IMR-90 (cell line): Measurements from ENCODE around the gene ZC3H8. TPM values are rescaled to one million over a fixed set of nuclear protein-coding genes. Genes with fewer than 3 reads are reported as not detected.
A peak's percentile ranks its signal among the peaks of the same experiment; 100 is the strongest.

Experiments
- ATAC-seq: fragments of 200-7000 bp; cut with Tn5 transposase; 2 replicates; pipeline ENCODE4 v1.9.1; 2020; ENCODE audit warnings: low read depth, mild to moderate bottlenecking, moderate library complexity
- BruUV-seq: library from RNA; stranded (reverse); fragments of 400-500 nt; replicated peaks from 2 replicates; lab custom pipeline; 2021; lab: Mats Ljungman, UMichigan
- CTCF ChIA-PET: fragments of 300-600 bp; formaldehyde crosslinking; extraction: SDS; loops from one replicate; lab custom pipeline; 2021; ENCODE audit warnings: antibody characterized with exemption; lab: Yijun Ruan, JAX
- POLR2A ChIA-PET: fragments of 300-600 bp; sonication (Branson Sonifier 250); formaldehyde crosslinking; loops from one replicate; lab custom pipeline; 2022; ENCODE audit warnings: antibody characterized with exemption; ENCODE audit not compliant: unreplicated experiment; lab: Charles Lee
- DNase-seq: peaks from one replicate; pipeline ENCODE4 v3.0.0; 2013
- H2AFZ ChIP-seq: replicated peaks from 2 replicates; pipeline ENCODE3; 2013; ENCODE audit warnings: low read length, mild to moderate bottlenecking; ENCODE audit not compliant: poor library complexity
- H2AK5ac ChIP-seq: 2 replicates; pipeline ENCODE4 v1.6.1; 2013; ENCODE audit warnings: low read depth, low read length, inconsistent platforms
- H2AK9ac ChIP-seq: replicated peaks from 2 replicates; pipeline ENCODE3; 2013; ENCODE audit warnings: mild to moderate bottlenecking, low read depth, low read length, moderate library complexity; ENCODE audit not compliant: poor library complexity
- H2BK120ac ChIP-seq: 2 replicates; pipeline ENCODE4 v1.6.1; 2013; ENCODE audit warnings: low read depth, low read length, inconsistent platforms
- H2BK15ac ChIP-seq: 3 replicates; pipeline ENCODE4 v1.6.1; 2013; ENCODE audit warnings: low read depth, low read length, inconsistent platforms
- H2BK20ac ChIP-seq: 2 replicates; pipeline ENCODE4 v1.6.1; 2013; ENCODE audit warnings: low read depth, mild to moderate bottlenecking, inconsistent platforms, low read length, moderate library complexity
- H2BK5ac ChIP-seq: 2 replicates; pipeline ENCODE4 v1.6.1; 2013; ENCODE audit warnings: mild to moderate bottlenecking, low read depth, low read length, inconsistent platforms; ENCODE audit not compliant: poor library complexity, severe bottlenecking
- H3K14ac ChIP-seq: replicated peaks from 2 replicates; pipeline ENCODE4 v1.6.1; 2013; ENCODE audit warnings: low read depth, low read length, inconsistent platforms
- H3K18ac ChIP-seq: 2 replicates; pipeline ENCODE4 v1.6.1; 2013; ENCODE audit warnings: low read depth, low read length, control low read depth
- H3K23ac ChIP-seq: 2 replicates; pipeline ENCODE4 v1.6.1; 2013; ENCODE audit warnings: low read depth, low read length, inconsistent platforms
- H3K27ac ChIP-seq: 2 replicates; pipeline ENCODE4 v1.5.1; 2013; ENCODE audit warnings: mild to moderate bottlenecking, control low read depth, low read length; ENCODE audit not compliant: insufficient read depth
- H3K27me3 ChIP-seq: 2 replicates; pipeline ENCODE4 v1.6.1; 2013; ENCODE audit warnings: low read length; ENCODE audit not compliant: control insufficient read depth, insufficient read depth
- H3K36me3 ChIP-seq: 2 replicates; pipeline ENCODE4 v1.6.1; 2013; ENCODE audit warnings: low read length, mixed read lengths; ENCODE audit not compliant: control insufficient read depth, insufficient read depth
- H3K4ac ChIP-seq: 2 replicates; pipeline ENCODE4 v1.6.1; 2013; ENCODE audit warnings: low read depth, low read length, inconsistent platforms
- H3K4me1 ChIP-seq: 2 replicates; pipeline ENCODE4 v1.6.1; 2013; ENCODE audit warnings: low read length, mixed read lengths; ENCODE audit not compliant: control insufficient read depth, insufficient read depth
- H3K4me2 ChIP-seq: 2 replicates; pipeline ENCODE4 v1.6.1; 2013; ENCODE audit warnings: low read depth, mild to moderate bottlenecking, control low read depth, low read length, moderate library complexity
- H3K4me3 ChIP-seq: 2 replicates; pipeline ENCODE4 v1.5.1; 2013; ENCODE audit warnings: low read depth, mild to moderate bottlenecking, control low read depth, low read length, moderate library complexity; ENCODE audit not compliant: insufficient read depth
- H3K56ac ChIP-seq: 2 replicates; pipeline ENCODE4 v1.6.1; 2013; ENCODE audit warnings: low read length, inconsistent platforms; ENCODE audit not compliant: insufficient read depth; ENCODE audit errors: extremely low read depth
- H3K79me1 ChIP-seq, 2 experiments: 2 replicates each; pipeline ENCODE4 v1.6.1; 2013; ENCODE audit warnings: low read length in 2 of 2, inconsistent platforms in 1 of 2, low read depth in 1 of 2
- H3K9ac ChIP-seq: 2 replicates; pipeline ENCODE4 v1.6.1; 2013; ENCODE audit warnings: low read depth, low read length, control low read depth
- H3K9me1 ChIP-seq: 2 replicates; pipeline ENCODE4 v1.6.1; 2013; ENCODE audit warnings: low read length, inconsistent platforms; ENCODE audit not compliant: insufficient read depth
- H3K9me3 ChIP-seq: 2 replicates; pipeline ENCODE4 v1.6.1; 2013; ENCODE audit warnings: low read length; ENCODE audit not compliant: control insufficient read depth, insufficient read depth
- H4K20me1 ChIP-seq: 2 replicates; pipeline ENCODE4 v1.6.1; 2013; ENCODE audit warnings: low read length, inconsistent platforms; ENCODE audit not compliant: insufficient read depth
- H4K5ac ChIP-seq: 2 replicates; pipeline ENCODE4 v1.6.1; 2013; ENCODE audit warnings: mild to moderate bottlenecking, low read depth, low read length, control low read depth
- H4K8ac ChIP-seq, 2 experiments: 2 replicates each; pipeline ENCODE4 v1.6.1; 2013; ENCODE audit warnings: low read depth in 2 of 2, low read length in 2 of 2, control low read depth in 1 of 2, inconsistent platforms in 1 of 2
- H4K91ac ChIP-seq: 2 replicates; pipeline ENCODE4 v1.6.1; 2013; ENCODE audit warnings: low read depth, low read length, inconsistent platforms; ENCODE audit not compliant: insufficient read depth
- MAFK ChIP-seq: IDR thresholded peaks from 2 replicates; pipeline ENCODE4 v1.6.1; 2012; ENCODE audit warnings: low read depth, low read length, improper control_type of control experiment
- MXI1 ChIP-seq: IDR thresholded peaks from 2 replicates; pipeline ENCODE4 v1.6.1; 2012; ENCODE audit warnings: low read depth, mild to moderate bottlenecking, low read length, moderate library complexity, borderline replicate concordance
- WGBS, 2 experiments: methylation state at CpG; one replicate each; pipeline versions ENCODE4 v1.1.5 to v1.1.7; 2013; ENCODE audit warnings: missing lambda C conversion rate in 2 of 2; ENCODE audit not compliant: insufficient read length in 1 of 2; ENCODE audit errors: extremely low coverage in 2 of 2; 5-methylcytosine and 5-hydroxymethylcytosine counted together
- dilution Hi-C: fragments of 300-500 bp; cut with HindIII; formaldehyde crosslinking; loops from one replicate; pipeline ENCODE4 v1.14.3; 2018; ENCODE audit warnings: low sequenced_read_pairs; ENCODE audit not compliant: unreplicated experiment
- in situ Hi-C: fragments of 300-500 bp; cut with MboI; formaldehyde crosslinking; loops from 3 replicates; pipeline ENCODE4 v1.14.3; 2019; ENCODE audit warnings: low sequenced_read_pairs, inconsistent platforms, mixed read lengths
- intact Hi-C: fragments of 100-400 bp; cut with micrococcal nuclease; formaldehyde crosslinking; loops from 2 replicates; pipeline ENCODE4 v1.10.0; 2022
- polyA plus RNA-seq, 3 experiments: library from polyadenylated mRNA; depleted of rRNA; stranded (reverse); fragments of >200 nt; gene quantifications; 2 replicates each; pipeline ENCODE4 v1.2.3, GENCODE V29; 2012; ENCODE audit warnings: low replicate concordance in 1 of 3
- total RNA-seq: library from RNA; depleted of rRNA; stranded (reverse); fragments of >200 nt; gene quantifications from 2 replicates; pipeline ENCODE4 v1.2.3, GENCODE V29; 2012

The ZC3H8 gene
- total and polyA plus RNA-seq, 2 of the 4 experiments (the other 2 are of a cell fraction): 0.18 to 1.6 TPM

DNA sequence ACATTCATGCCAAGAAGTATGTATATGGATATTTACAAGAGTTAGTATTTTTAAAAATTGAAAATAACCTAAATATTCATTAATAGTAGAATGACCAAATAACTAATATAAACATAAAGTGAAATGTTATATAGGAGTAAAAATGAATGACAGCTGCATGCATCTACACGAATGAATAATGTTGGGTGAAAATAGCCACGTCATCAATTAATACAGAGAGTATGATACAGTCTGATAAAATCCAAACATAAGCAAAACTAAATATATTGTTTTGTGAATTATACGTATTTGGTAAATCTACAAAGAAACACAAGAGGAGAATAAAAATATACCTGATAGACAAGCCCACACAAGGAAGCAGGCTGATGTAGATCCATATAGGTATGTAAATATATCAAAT is 24.5 kb downstream of the ZC3H8 start:
- H2AK9ac ChIP-seq: no peak overlapping the region
- no peaks in the 10 kb centered on the region for H3K36me3 ChIP-seq
- H4K5ac ChIP-seq: no peak overlapping the region
- H4K91ac ChIP-seq: no peak overlapping the region
- no peaks in the 10 kb centered on the region for H3K9me3 ChIP-seq
- TF ChIP-seq MAFK (peak; percentile 90), MXI1 (no peak)
- H3K79me1 ChIP-seq: no peaks in the 10 kb centered on the region
- H3K4ac ChIP-seq: no peak overlapping the region
- no peak overlapping the region for H2BK15ac ChIP-seq
- no peak overlapping the region for H2BK20ac ChIP-seq
- no peak overlapping the region for H3K4me2 ChIP-seq
- H3K56ac ChIP-seq: no peak overlapping the region
- H2AK5ac ChIP-seq: no peak overlapping the region
- no peak overlapping the region for H2AFZ ChIP-seq
- H3K9ac ChIP-seq: no peak overlapping the region
- no peak overlapping the region for H3K14ac ChIP-seq
- DNase-seq: no peak
- no peak for ATAC-seq
- H2BK120ac ChIP-seq: no peak overlapping the region
- H3K23ac ChIP-seq: no peak overlapping the region
- dilution Hi-C loops (no loop called here), in situ Hi-C loops (no loop called here), intact Hi-C loops (no loop called here)
- WGBS, 2 experiments: no CpG with 5 or more reads among the region's 3 CpGs
- no peak overlapping the region for H3K27ac ChIP-seq
- no peak overlapping the region for H4K8ac ChIP-seq
- no peaks in the 10 kb centered on the region for H3K9me1 ChIP-seq
- ChIA-PET CTCF (interaction anchor here (0.6 kb wide), 1 partner anchor 146 kb away, joined by 5 read pairs; no protein-coding TSS in a partner anchor), POLR2A (no interaction called here)
- no peaks in the 10 kb centered on the region for H3K27me3 ChIP-seq
- no TSS peak for BruUV-seq
- H3K18ac ChIP-seq: no peak overlapping the region
- H3K4me1 ChIP-seq: no peaks in the 10 kb centered on the region
- H2BK5ac ChIP-seq: no peak overlapping the region
- no peaks in the 10 kb centered on the region for H4K20me1 ChIP-seq
- H3K4me3 ChIP-seq: no peak overlapping the region
